ENCODE measurements around the gene UGT8. TPM values are rescaled to one million over a fixed set of nuclear protein-coding genes. Genes with fewer than 3 reads are reported as not detected.

UGT8 gene
- total and polyA plus RNA-seq, 2 of the 8 experiments (the other 6 are each of a cell fraction or from before 2014, with no cell fraction given) = 16.9 to 26.9 TPM

DNA sequence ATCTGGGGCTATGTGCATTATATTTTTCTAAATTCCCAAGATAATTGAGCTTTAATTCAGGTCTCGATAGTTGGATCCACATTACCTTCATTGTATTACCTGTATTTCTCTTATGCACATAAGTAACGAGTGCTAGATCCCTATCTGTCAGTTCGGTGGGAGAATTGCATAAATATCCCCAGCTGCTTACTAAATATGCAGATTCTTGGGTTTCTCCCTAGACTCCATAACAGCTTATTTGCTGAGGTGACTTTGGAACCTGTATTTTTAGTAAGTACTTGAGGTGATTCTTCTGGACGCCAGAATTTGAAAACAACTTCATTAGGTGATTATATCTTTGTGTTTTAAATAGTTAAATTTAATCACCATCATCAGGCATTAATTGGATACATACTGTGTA, 15.0 kb downstream of the UGT8 start:
- Histone ChIP-seq H3K23ac (ENCODE audit: insufficient read length) (no peak overlapping the region), H3K56ac (replicated peaks; ENCODE audit: insufficient read length, low read depth, low read length) (no peak overlapping the region), H3K4ac (replicated peaks; ENCODE audit: insufficient read length, low read depth, low read length) (no peak overlapping the region), H2BK12ac (ENCODE audit: low read depth, low read length) (no peak overlapping the region), H2BK20ac (ENCODE audit: low read length) (no peak overlapping the region), H2BK15ac (ENCODE audit: low read length) (no peak overlapping the region), H4K91ac (replicated peaks; ENCODE audit: insufficient read length, low read length) (no peak overlapping the region), H2AFZ (ENCODE audit: low read length) (no peak overlapping the region), H3K36me3 (ENCODE audit: control insufficient read depth in 2 of 4, insufficient read depth in 4 of 4, low read length in 3 of 4) (peaks cover 0 to 3% (median 0%) of the 10 kb centered on the region in 4 experiments; a peak in 1 of 8 replicates), H3K18ac (ENCODE audit: extremely low read depth, low read length) (no peak overlapping the region), H3K9me3 (ENCODE audit: insufficient read depth in 2 of 2, low read depth in 1 of 2, low read length in 1 of 2) (peaks cover 2 to 9% of the 10 kb centered on the region in 2 experiments; a peak in 2 of 4 replicates), H3K79me2 (ENCODE audit: control insufficient read depth in 1 of 2, insufficient read depth in 2 of 2, low read length in 2 of 2) (peaks cover 0 to 44% of the 10 kb centered on the region in 2 experiments; a peak in 2 of 4 replicates), H3K9ac (replicated peaks in 1 of 4; ENCODE audit: extremely low read depth in 1 of 4, low read depth in 3 of 4, low read length in 3 of 4) (no peak overlapping the region), H2BK5ac (ENCODE audit: low read depth, low read length) (no peak overlapping the region), H3K14ac (ENCODE audit: insufficient read length) (no peak overlapping the region), H3K4me2 (ENCODE audit: insufficient read depth in 1 of 2, low read depth in 2 of 2, low read length in 2 of 2) (no peak overlapping the region), H4K8ac (ENCODE audit: extremely low read depth, insufficient read depth, low read length) (no peak overlapping the region), H2AK5ac (ENCODE audit: low read depth, low read length) (no peak overlapping the region), H3K23me2 (ENCODE audit: low read depth, low read length) (no peaks in the 10 kb centered on the region), H3K27me3 (replicated peaks in 1 of 4; ENCODE audit: control insufficient read depth in 3 of 4, extremely low read depth in 1 of 4, insufficient read depth in 3 of 4, low read length in 3 of 4) (no peaks in the 10 kb centered on the region), H4K20me1 (replicated peaks in 1 of 2; ENCODE audit: control insufficient read depth in 1 of 2, insufficient read depth in 2 of 2, low read length in 2 of 2) (no peaks in the 10 kb centered on the region), H2BK120ac (replicated peaks; ENCODE audit: low read depth, low read length) (no peak overlapping the region), H3K4me3 (ENCODE audit: extremely low read depth in 1 of 4, insufficient read depth in 2 of 4, low read depth in 3 of 4, low read length in 4 of 4) (no peak overlapping the region), H3K4me1 (replicated peaks in 1 of 4; ENCODE audit: control insufficient read depth in 3 of 4, insufficient read depth in 4 of 4, low read length in 3 of 4) (peaks cover 0 to 3% (median 0%) of the 10 kb centered on the region in 4 experiments; a peak in 1 of 7 replicates), H4K5ac (ENCODE audit: insufficient read length, low read depth, low read length) (no peak overlapping the region), H3K27ac (ENCODE audit: low read depth, low read length) (no peak overlapping the region), H3K79me1 (ENCODE audit: low read depth, low read length) (no peaks in the 10 kb centered on the region; the same call in 1 of the 2 replicates)
- POLR2A ChIA-PET (ENCODE audit: partially characterized antibody) = no interaction called here
- FAIRE-seq = no peak
- WGBS, 2 experiments (ENCODE audit: extremely low coverage in 1 of 2, insufficient coverage in 1 of 2, insufficient read length in 1 of 2, insufficient replicate concordance in 2 of 2, low coverage in 1 of 2, low lambda C conversion rate in 2 of 2, missing lambda C conversion rate in 1 of 2) = 86% methylated on average over 4 of the region's 4 CpGs; no CpG with 5 or more reads in 1 of the 2 experiments
- CTCF ChIA-PET (ENCODE audit: partially characterized antibody) = interaction anchor here (1.4 to 2.2 kb wide), 2 partner anchors 11 to 46 kb away, joined by 6 to 8 read pairs; no protein-coding TSS in a partner anchor
- TF ChIP-seq JUN (IDR thresholded peaks at IDR 0.05; ENCODE audit: low read depth, low read length) (no peak), TAF1 (IDR thresholded peaks at IDR 0.05; ENCODE audit: low read depth, low read length) (no peak), TAF7 (optimal IDR thresholded peaks at IDR 0.05; ENCODE audit: borderline replicate concordance, low read depth, low read length) (no peak), TEAD4 (IDR thresholded peaks at IDR 0.05; ENCODE audit: low read depth, low read length) (no peak), SP2 (IDR thresholded peaks at IDR 0.05; ENCODE audit: low read length) (no peak)
- DNase-seq (ENCODE audit: low read depth in 1 of 2, low spot score in 2 of 2) = no peak

All from H1 (cell line).